HG03045 (cell line): ENCODE measurements around the gene HCLS1.

ENCODE experiments used
- ATAC-seq: cut with Tn5 transposase; IDR thresholded peaks from one replicate; pipeline ENCODE4 v1.9.1; 2021; ENCODE audit warnings: mild to moderate bottlenecking, moderate library complexity; ENCODE audit not compliant: unreplicated experiment

HCLS1 gene

GRCh38 chr3:121658716-121659435, 1.8 kb downstream of the HCLS1 start:
- ATAC-seq: no peak

- peak; percentile 76 for ATAC-seq
These were observed 6.0 kb downstream of the HCLS1 start for GRCh38 chr3:121654493-121655385.

GRCh38 chr3:121651684-121652083, 9.0 kb downstream of the HCLS1 start:
- ATAC-seq: no peak

- no peak for ATAC-seq
These were observed 11.1 kb downstream of the HCLS1 start for GRCh38 chr3:121649645-121650044.

- ATAC-seq: no peak
These were observed 12.3 kb downstream of the HCLS1 start for GRCh38 chr3:121648219-121648958.

- no peak for ATAC-seq
These were observed 15.6 kb downstream of the HCLS1 start for GRCh38 chr3:121645054-121645453.

GRCh38 chr3:121642601-121643314, 17.9 kb downstream of the HCLS1 start:
- no peak for ATAC-seq

- ATAC-seq: no peak
These were observed 19.6 kb downstream of the HCLS1 start for GRCh38 chr3:121641127-121641526.

- no peak for ATAC-seq
These were observed 22.8 kb downstream of the HCLS1 start for GRCh38 chr3:121637922-121638321.

- ATAC-seq: no peak
These were observed 30.3 kb downstream of the HCLS1 start for GRCh38 chr3:121630355-121630754.

- ATAC-seq: no peak
These were observed 31.1 kb downstream of the HCLS1 start for GRCh38 chr3:121629601-121630000.

GRCh38 chr3:121627622-121628021, 33.1 kb downstream of the HCLS1 start:
- no peak for ATAC-seq

GRCh38 chr3:121627211-121627610, 33.5 kb downstream of the HCLS1 start:
- no peak for ATAC-seq

GRCh38 chr3:121626495-121626894, 34.2 kb downstream of the HCLS1 start:
- ATAC-seq: no peak

- no peak for ATAC-seq
These were observed 36.4 kb downstream of the HCLS1 start for GRCh38 chr3:121624147-121624899.

GRCh38 chr3:121621491-121621890, 39.2 kb downstream of the HCLS1 start:
- no peak for ATAC-seq

GRCh38 chr3:121619691-121620090, 41.0 kb downstream of the HCLS1 start:
- no peak for ATAC-seq

GRCh38 chr3:121606106-121606505, 54.6 kb downstream of the HCLS1 start:
- no peak for ATAC-seq

GRCh38 chr3:121604759-121605158, 55.9 kb downstream of the HCLS1 start:
- ATAC-seq: no peak

GRCh38 chr3:121601212-121601812, 59.4 kb downstream of the HCLS1 start:
- no peak for ATAC-seq
